ENCODE results near the gene SARDH. TPM values are rescaled to one million over a fixed set of nuclear protein-coding genes. Genes with fewer than 3 reads are reported as not detected.

SARDH gene
- polyA plus RNA-seq, 1 donor from 2014 or later, result not detected

DNA sequence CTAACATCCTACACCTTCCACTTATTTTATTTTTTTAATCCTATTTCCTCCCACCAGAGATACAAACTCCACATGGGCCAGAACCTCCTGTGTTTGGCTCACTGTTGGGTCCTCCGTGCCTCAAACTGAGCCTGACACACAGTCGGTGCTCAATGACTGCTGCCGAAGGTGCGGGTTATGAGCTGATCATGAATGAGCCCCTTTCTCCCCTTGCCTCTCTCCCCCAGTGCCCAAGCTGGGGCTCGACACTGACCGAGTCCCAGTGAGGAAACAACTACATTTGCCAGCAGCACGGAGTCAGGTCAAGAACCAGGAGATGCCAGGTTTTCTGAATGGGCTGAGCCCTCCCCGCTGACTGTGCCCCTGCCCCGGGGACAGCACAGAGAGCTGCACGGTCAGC lies 45.0 kb downstream of the SARDH start:
- Histone ChIP-seq H3K27ac (ENCODE audit: low read length) (no peak overlapping the region), H4K20me1 (ENCODE audit: insufficient read depth) (no peaks in the 10 kb centered on the region), H3K9me3 (ENCODE audit: low read length) (no peaks in the 10 kb centered on the region), H3K9ac (ENCODE audit: low read length) (no peak overlapping the region), H2AFZ (ENCODE audit: low read depth, low read length) (no peak overlapping the region), H3K79me2 (replicated peaks; ENCODE audit: insufficient read depth, low read length) (no peaks in the 10 kb centered on the region), H3K9me2 (ENCODE audit: insufficient read depth, low read length) (no peaks in the 10 kb centered on the region), H3K27me3 (ENCODE audit: insufficient read depth, low read depth, low read length) (no peaks in the 10 kb centered on the region), H3K4me3 (ENCODE audit: low read length) (no peak overlapping the region), H3K4me2 (ENCODE audit: low read length) (no peak overlapping the region), H3K36me3 (ENCODE audit: insufficient read depth, low read length) (no peaks in the 10 kb centered on the region), H3F3A (ENCODE audit: insufficient read depth, low read length, poor library complexity, severe bottlenecking) (no peaks in the 10 kb centered on the region)
- TF ChIP-seq TAF1 (IDR thresholded peaks at IDR 0.05; ENCODE audit: low read depth), result no peak
- no peak for TF ChIP-seq EZH2 (IDR thresholded peaks at IDR 0.05; ENCODE audit: borderline replicate concordance, insufficient read depth, low read length, poor library complexity, severe bottlenecking)
- TF ChIP-seq SMC3 (conservative IDR thresholded peaks at IDR 0.05; ENCODE audit: poor library complexity), result no peak
- TF ChIP-seq MXI1 (conservative IDR thresholded peaks at IDR 0.05; ENCODE audit: poor library complexity, severe bottlenecking), result no peak
- TF ChIP-seq, protein P1, sequence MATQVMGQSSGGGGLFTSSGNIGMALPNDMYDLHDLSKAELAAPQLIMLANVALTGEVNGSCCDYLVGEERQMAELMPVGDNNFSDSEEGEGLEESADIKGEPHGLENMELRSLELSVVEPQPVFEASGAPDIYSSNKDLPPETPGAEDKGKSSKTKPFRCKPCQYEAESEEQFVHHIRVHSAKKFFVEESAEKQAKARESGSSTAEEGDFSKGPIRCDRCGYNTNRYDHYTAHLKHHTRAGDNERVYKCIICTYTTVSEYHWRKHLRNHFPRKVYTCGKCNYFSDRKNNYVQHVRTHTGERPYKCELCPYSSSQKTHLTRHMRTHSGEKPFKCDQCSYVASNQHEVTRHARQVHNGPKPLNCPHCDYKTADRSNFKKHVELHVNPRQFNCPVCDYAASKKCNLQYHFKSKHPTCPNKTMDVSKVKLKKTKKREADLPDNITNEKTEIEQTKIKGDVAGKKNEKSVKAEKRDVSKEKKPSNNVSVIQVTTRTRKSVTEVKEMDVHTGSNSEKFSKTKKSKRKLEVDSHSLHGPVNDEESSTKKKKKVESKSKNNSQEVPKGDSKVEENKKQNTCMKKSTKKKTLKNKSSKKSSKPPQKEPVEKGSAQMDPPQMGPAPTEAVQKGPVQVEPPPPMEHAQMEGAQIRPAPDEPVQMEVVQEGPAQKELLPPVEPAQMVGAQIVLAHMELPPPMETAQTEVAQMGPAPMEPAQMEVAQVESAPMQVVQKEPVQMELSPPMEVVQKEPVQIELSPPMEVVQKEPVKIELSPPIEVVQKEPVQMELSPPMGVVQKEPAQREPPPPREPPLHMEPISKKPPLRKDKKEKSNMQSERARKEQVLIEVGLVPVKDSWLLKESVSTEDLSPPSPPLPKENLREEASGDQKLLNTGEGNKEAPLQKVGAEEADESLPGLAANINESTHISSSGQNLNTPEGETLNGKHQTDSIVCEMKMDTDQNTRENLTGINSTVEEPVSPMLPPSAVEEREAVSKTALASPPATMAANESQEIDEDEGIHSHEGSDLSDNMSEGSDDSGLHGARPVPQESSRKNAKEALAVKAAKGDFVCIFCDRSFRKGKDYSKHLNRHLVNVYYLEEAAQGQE (IDR thresholded peaks at IDR 0.05; ENCODE audit: borderline replicate concordance), result no peak
- no peak for TF ChIP-seq POLR2AphosphoS5 (IDR thresholded peaks at IDR 0.05)
- TF ChIP-seq RAD21 (conservative IDR thresholded peaks at IDR 0.05), result no peak
- TF ChIP-seq, protein P2, sequence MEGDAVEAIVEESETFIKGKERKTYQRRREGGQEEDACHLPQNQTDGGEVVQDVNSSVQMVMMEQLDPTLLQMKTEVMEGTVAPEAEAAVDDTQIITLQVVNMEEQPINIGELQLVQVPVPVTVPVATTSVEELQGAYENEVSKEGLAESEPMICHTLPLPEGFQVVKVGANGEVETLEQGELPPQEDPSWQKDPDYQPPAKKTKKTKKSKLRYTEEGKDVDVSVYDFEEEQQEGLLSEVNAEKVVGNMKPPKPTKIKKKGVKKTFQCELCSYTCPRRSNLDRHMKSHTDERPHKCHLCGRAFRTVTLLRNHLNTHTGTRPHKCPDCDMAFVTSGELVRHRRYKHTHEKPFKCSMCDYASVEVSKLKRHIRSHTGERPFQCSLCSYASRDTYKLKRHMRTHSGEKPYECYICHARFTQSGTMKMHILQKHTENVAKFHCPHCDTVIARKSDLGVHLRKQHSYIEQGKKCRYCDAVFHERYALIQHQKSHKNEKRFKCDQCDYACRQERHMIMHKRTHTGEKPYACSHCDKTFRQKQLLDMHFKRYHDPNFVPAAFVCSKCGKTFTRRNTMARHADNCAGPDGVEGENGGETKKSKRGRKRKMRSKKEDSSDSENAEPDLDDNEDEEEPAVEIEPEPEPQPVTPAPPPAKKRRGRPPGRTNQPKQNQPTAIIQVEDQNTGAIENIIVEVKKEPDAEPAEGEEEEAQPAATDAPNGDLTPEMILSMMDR (IDR thresholded peaks at IDR 0.05; ENCODE audit: poor library complexity, severe bottlenecking), result no peak
- TF ChIP-seq EP300 (conservative IDR thresholded peaks at IDR 0.05; ENCODE audit: poor library complexity, severe bottlenecking), result no peak

DNA sequence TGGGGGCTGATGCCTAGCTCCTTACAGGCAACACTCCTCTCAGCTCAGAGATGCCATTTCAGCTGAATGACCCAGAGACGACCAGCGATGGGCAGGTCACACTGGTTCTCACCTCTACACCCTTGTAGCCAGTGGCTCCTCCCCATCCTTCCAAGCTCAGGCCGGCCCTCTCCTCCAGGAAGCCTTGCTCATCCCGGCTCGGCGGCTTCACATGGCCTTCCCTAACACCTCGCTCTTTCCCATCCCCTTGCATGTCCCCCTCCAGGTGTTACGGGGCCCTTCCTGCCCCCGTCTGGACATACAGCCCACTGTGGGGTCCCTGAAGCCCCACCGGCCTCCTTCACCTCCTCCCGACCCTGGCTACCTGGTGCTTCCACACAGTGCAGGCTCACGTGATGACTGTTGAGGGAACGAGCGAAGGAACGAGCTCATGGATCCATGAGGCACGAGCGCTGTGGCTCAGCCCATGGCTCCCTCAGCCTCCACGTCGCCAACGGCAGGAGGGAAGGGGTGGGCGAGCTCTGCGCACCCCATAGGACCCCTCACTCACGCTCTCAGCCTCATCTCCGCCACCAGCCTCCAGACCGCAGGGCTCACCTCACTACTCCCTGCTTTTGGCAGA lies 45.7 kb downstream of the SARDH start:
- Histone ChIP-seq H3F3A (ENCODE audit: insufficient read depth, low read length, poor library complexity, severe bottlenecking) (no peaks in the 10 kb centered on the region), H3K36me3 (ENCODE audit: insufficient read depth, low read length) (no peaks in the 10 kb centered on the region), H3K4me3 (ENCODE audit: low read length) (no peak overlapping the region), H3K4me2 (ENCODE audit: low read length) (no peak overlapping the region), H3K27ac (ENCODE audit: low read length) (peak overlapping the region; percentile 80), H3K9ac (ENCODE audit: low read length) (no peak overlapping the region), H2AFZ (ENCODE audit: low read depth, low read length) (no peak overlapping the region), H3K9me2 (ENCODE audit: insufficient read depth, low read length) (no peaks in the 10 kb centered on the region), H3K79me2 (replicated peaks; ENCODE audit: insufficient read depth, low read length) (no peaks in the 10 kb centered on the region), H4K20me1 (ENCODE audit: insufficient read depth) (no peaks in the 10 kb centered on the region), H3K27me3 (ENCODE audit: insufficient read depth, low read depth, low read length) (no peaks in the 10 kb centered on the region), H3K9me3 (ENCODE audit: low read length) (no peaks in the 10 kb centered on the region)
- TF ChIP-seq TAF1 (IDR thresholded peaks at IDR 0.05; ENCODE audit: low read depth) (no peak), MXI1 (conservative IDR thresholded peaks at IDR 0.05; ENCODE audit: poor library complexity, severe bottlenecking) (no peak), POLR2AphosphoS5 (IDR thresholded peaks at IDR 0.05) (no peak), RAD21 (conservative IDR thresholded peaks at IDR 0.05) (no peak), EZH2 (IDR thresholded peaks at IDR 0.05; ENCODE audit: borderline replicate concordance, insufficient read depth, low read length, poor library complexity, severe bottlenecking) (no peak), SMC3 (conservative IDR thresholded peaks at IDR 0.05; ENCODE audit: poor library complexity) (no peak), EP300 (conservative IDR thresholded peaks at IDR 0.05; ENCODE audit: poor library complexity, severe bottlenecking) (no peak)
- TF ChIP-seq, protein P1 (IDR thresholded peaks at IDR 0.05; ENCODE audit: borderline replicate concordance), result no peak
- TF ChIP-seq, protein P2 (IDR thresholded peaks at IDR 0.05; ENCODE audit: poor library complexity, severe bottlenecking), result no peak

All from neural cell (in vitro differentiated cells).